HepG2 (cell line): Measurements from ENCODE around the gene TANGO2. TPM values are rescaled to one million over a fixed set of nuclear protein-coding genes. Genes with fewer than 3 reads are reported as not detected.

ENCODE experiments used
- ATAC-seq: fragments of 200-7000 bp; cut with Tn5 transposase; 3 replicates; pipeline ENCODE4 v1.9.1; 2020; ENCODE audit warnings: mild to moderate bottlenecking, moderate library complexity
- BruUV-seq: library from RNA; stranded (reverse); fragments of 400-500 nt; replicated peaks from 2 replicates; lab custom pipeline; 2021; lab: Mats Ljungman, UMichigan
- CTCF ChIA-PET: fragments of 300-600 bp; formaldehyde crosslinking; extraction: SDS; loops from one replicate; lab custom pipeline; 2021; ENCODE audit warnings: low total read pairs, inconsistent platforms, low intra/inter-chr PET ratio; lab: Yijun Ruan, JAX
- POLR2A ChIA-PET: fragments of 350-600 bp; sonication (Branson Sonifier 250); formaldehyde crosslinking; loops from one replicate; lab custom pipeline; 2020; ENCODE audit warnings: antibody characterized with exemption, inconsistent platforms; lab: Yijun Ruan, JAX
- DNase-seq: peaks from one replicate; pipeline ENCODE4 v3.0.0-alpha.2; 2015; ENCODE audit warnings: low spot score
- FAIRE-seq: peaks from 3 replicates; lab custom pipeline; 2011; peaks lifted over from hg19 to GRCh38; lab: Jason Lieb, UNC
- H2AFZ ChIP-seq: one replicate; pipeline ENCODE4 v1.6.1; 2011; ENCODE audit warnings: low read length, inconsistent platforms
- H3K27ac ChIP-seq: fragments of 300-600 bp; 3 replicates; pipeline ENCODE4 v1.8.0; 2011; ENCODE audit warnings: mixed run types, mild to moderate bottlenecking, mixed read lengths, low read length, inconsistent platforms; ENCODE audit not compliant: insufficient read depth; ENCODE audit errors: extremely low read length
- H3K27me3 ChIP-seq, 2 experiments: fragments of 200-600 bp in 1 of 2; 2 replicates in 1 of 2; 3 replicates in 1 of 2; pipeline versions ENCODE4 v1.6.0 to v1.8.0; 2011; ENCODE audit warnings: low read length in 2 of 2, mild to moderate bottlenecking in 2 of 2, moderate library complexity in 2 of 2, inconsistent platforms in 1 of 2; ENCODE audit not compliant: insufficient read depth in 2 of 2, control insufficient read depth in 1 of 2
- H3K36me3 ChIP-seq, 2 experiments: fragments of 200-600 bp in 1 of 2; replicated peaks in 1 of 2; 2 replicates in 1 of 2; 3 replicates in 1 of 2; pipeline versions ENCODE4 v1.5.1 to v1.8.0; 2011; ENCODE audit warnings: low read length in 2 of 2, inconsistent platforms in 1 of 2; ENCODE audit not compliant: insufficient read depth in 2 of 2, control insufficient read depth in 1 of 2
- H3K4me1 ChIP-seq: 2 replicates; pipeline ENCODE4 v1.5.1; 2012; ENCODE audit warnings: low read length, inconsistent platforms; ENCODE audit not compliant: insufficient read depth
- H3K4me2 ChIP-seq: 2 replicates; pipeline ENCODE4 v1.6.0; 2011; ENCODE audit warnings: low read depth, low read length, inconsistent platforms
- H3K4me3 ChIP-seq, 3 experiments: fragments of 200-600 bp in 1 of 3; sonication (generic), shearing (Covaris generic) in 1 of 3; replicated peaks in 1 of 3; 2 replicates each; pipeline ENCODE4 v1.5.1; 2011 to 2016; ENCODE audit warnings: low read length in 3 of 3, inconsistent platforms in 2 of 3, low read depth in 2 of 3, mild to moderate bottlenecking in 2 of 3, control low read depth in 1 of 3, mixed read lengths in 1 of 3; ENCODE audit not compliant: insufficient read depth in 1 of 3
- H3K79me2 ChIP-seq: one replicate; pipeline ENCODE4 v1.6.1; 2011; ENCODE audit warnings: low read length, inconsistent platforms; ENCODE audit not compliant: insufficient read depth
- H3K9ac ChIP-seq: 2 replicates; pipeline ENCODE4 v1.6.0; 2011; ENCODE audit warnings: mild to moderate bottlenecking, low read depth, low read length, inconsistent platforms; ENCODE audit not compliant: insufficient read depth
- H3K9me3 ChIP-seq: 2 replicates; pipeline ENCODE4 v1.5.1; 2012; ENCODE audit warnings: mild to moderate bottlenecking, low read length
- H4K20me1 ChIP-seq: 2 replicates; pipeline ENCODE4 v1.6.0; 2011; ENCODE audit warnings: inconsistent platforms, mild to moderate bottlenecking, low read length, moderate library complexity; ENCODE audit not compliant: insufficient read depth
- ADNP ChIP-seq: sonication (generic); formaldehyde crosslinking; IDR thresholded peaks from 2 replicates; pipeline ENCODE4 v1.4.0; 2020; ENCODE audit warnings: missing genetic modification reagents
- AGO1 ChIP-seq: fragments of 200-400 bp; formaldehyde crosslinking; IDR thresholded peaks from 2 replicates; pipeline ENCODE4 v1.6.1; 2017; ENCODE audit warnings: mild to moderate bottlenecking, low read depth, low read length, moderate library complexity; ENCODE audit not compliant: poor library complexity, severe bottlenecking
- BRCA1 ChIP-seq: sonication (generic); formaldehyde crosslinking; IDR thresholded peaks from 2 replicates; pipeline ENCODE4 v1.4.0; 2020; ENCODE audit warnings: missing genetic modification reagents
- CENPT ChIP-seq: sonication (generic); formaldehyde crosslinking; IDR thresholded peaks from 2 replicates; pipeline ENCODE4 v1.8.0; 2022; ENCODE audit warnings: low read depth, mild to moderate bottlenecking, moderate library complexity, missing genetic modification reagents
- ETV5 ChIP-seq: IDR thresholded peaks from 2 replicates; pipeline ENCODE4 v1.6.1; 2018; ENCODE audit warnings: missing biosample characterization, missing genetic modification reagents, inconsistent platforms, borderline replicate concordance
- HNRNPL ChIP-seq: fragments of 200-400 bp; formaldehyde crosslinking; IDR thresholded peaks from 2 replicates; pipeline ENCODE4 v1.6.1; 2017; ENCODE audit warnings: mild to moderate bottlenecking, low read depth, low read length
- ISX ChIP-seq: sonication (generic); formaldehyde crosslinking; conservative IDR thresholded peaks from 2 replicates; pipeline ENCODE4 v1.5.0; 2020; ENCODE audit warnings: missing genetic modification reagents
- MBNL3 ChIP-seq: fragments of 250-450 bp; sonication (Bioruptor Pico); conservative IDR thresholded peaks from 2 replicates; pipeline ENCODE4 v1.8.0; 2022; ENCODE audit warnings: mild to moderate bottlenecking, inconsistent platforms
- MXD3 ChIP-seq: IDR thresholded peaks from 2 replicates; pipeline ENCODE4 v1.6.1; 2016; ENCODE audit warnings: mild to moderate bottlenecking, missing biosample characterization, missing genetic modification reagents
- MXD4 ChIP-seq: IDR thresholded peaks from 2 replicates; pipeline ENCODE4 v1.6.1; 2016; ENCODE audit warnings: mild to moderate bottlenecking, missing biosample characterization, missing genetic modification reagents
- NPAS2 ChIP-seq: sonication (generic); formaldehyde crosslinking; IDR thresholded peaks from 2 replicates; pipeline ENCODE4 v1.8.0; 2022; ENCODE audit warnings: mild to moderate bottlenecking, missing genetic modification reagents, borderline replicate concordance
- POLR2A ChIP-seq, 2 experiments: IDR thresholded peaks; 2 replicates each; pipeline ENCODE4 v1.6.1; 2011; ENCODE audit warnings: low read depth in 2 of 2, low read length in 2 of 2, mild to moderate bottlenecking in 1 of 2, moderate library complexity in 1 of 2; ENCODE audit not compliant: insufficient read depth in 1 of 2
- SIN3A ChIP-seq: IDR thresholded peaks from 2 replicates; pipeline ENCODE4 v1.6.1; 2011; ENCODE audit warnings: low read depth, mild to moderate bottlenecking, control low read depth, low read length, borderline replicate concordance
- SMC3 ChIP-seq: IDR thresholded peaks from 2 replicates; pipeline ENCODE4 v1.6.1; 2011; ENCODE audit warnings: low read length, improper control_type of control experiment
- SP1 ChIP-seq, 2 experiments: fragments of 450-650 bp in 1 of 2; sonication (generic) in 1 of 2; formaldehyde crosslinking in 1 of 2; IDR thresholded peaks; 2 replicates each; pipeline versions ENCODE4 v1.4.0 to v1.6.1; 2016 to 2020; ENCODE audit warnings: missing genetic modification reagents in 1 of 2
- SRSF1 ChIP-seq: fragments of 200-400 bp; formaldehyde crosslinking; optimal IDR thresholded peaks from 2 replicates; pipeline ENCODE3; 2017; ENCODE audit warnings: mild to moderate bottlenecking, low read depth, low read length, moderate library complexity
- SSRP1 ChIP-seq: IDR thresholded peaks from 2 replicates; pipeline ENCODE4 v1.6.1; 2016; ENCODE audit warnings: control low read depth
- U2AF2 ChIP-seq: fragments of 200-400 bp; formaldehyde crosslinking; IDR thresholded peaks from 2 replicates; pipeline ENCODE4 v1.6.1; 2017; ENCODE audit warnings: low read depth, mild to moderate bottlenecking, low read length
- ZBTB33 ChIP-seq: sonication (generic); formaldehyde crosslinking; IDR thresholded peaks from 2 replicates; pipeline ENCODE4 v1.4.0; 2020; ENCODE audit warnings: missing genetic modification reagents
- ZFY ChIP-seq: sonication (generic); formaldehyde crosslinking; IDR thresholded peaks from 2 replicates; pipeline ENCODE4 v1.4.0; 2020; ENCODE audit warnings: missing genetic modification reagents
- ZNF329 ChIP-seq: sonication (generic); formaldehyde crosslinking; IDR thresholded peaks from 2 replicates; pipeline ENCODE4 v1.9.0; 2021; ENCODE audit warnings: low read depth, mild to moderate bottlenecking, missing genetic modification reagents
- ZNF737 ChIP-seq: sonication (generic); formaldehyde crosslinking; IDR thresholded peaks from 2 replicates; pipeline ENCODE4 v1.5.0; 2020; ENCODE audit warnings: missing genetic modification reagents, mild to moderate bottlenecking, borderline replicate concordance
- WGBS: methylation state at CpG from one replicate; pipeline ENCODE4 v1.1.6; 2017; ENCODE audit warnings: low lambda C conversion rate; 5-methylcytosine and 5-hydroxymethylcytosine counted together
- in situ Hi-C: cut with HindIII; loops from 2 replicates; pipeline ENCODE4 v1.10.0; 2017; ENCODE audit warnings: low pct_unique_long_range_greater_than_20kb; ENCODE audit not compliant: extremely low pct_ligation_motif_present
- intact Hi-C: fragments of 100-400 bp; cut with micrococcal nuclease; formaldehyde crosslinking; loops from one replicate; pipeline ENCODE4 v1.10.0; 2022; ENCODE audit not compliant: unreplicated experiment
- polyA plus RNA-seq, 8 experiments: library from polyadenylated mRNA; depleted of rRNA in 3 of 8; stranded (reverse) in 7 of 8; unstranded in 1 of 8; fragments of >200 nt; fragmentation: Illumina TruSeq in 4 of 8; extraction: Trizol in 4 of 8; gene quantifications; 2 replicates each; pipeline versions ENCODE4 v1.2.1 to v1.2.3, GENCODE V29; 2011 to 2016; ENCODE audit warnings: low read depth in 4 of 8, missing spikeins in 1 of 8, mixed read lengths in 1 of 8; ENCODE audit not compliant: insufficient read depth in 1 of 8
- total RNA-seq, 5 experiments: library from RNA; depleted of rRNA; stranded (reverse); fragments of >200 nt; fragmentation: Illumina TruSeq; extraction: Trizol; gene quantifications; 2 replicates each; pipeline ENCODE4 v1.2.3, GENCODE V29; 2016; ENCODE audit warnings: low read depth in 1 of 5
- TF ChIP-seq, protein P1 (sequence below): sonication (generic); formaldehyde crosslinking; IDR thresholded peaks from 2 replicates; pipeline ENCODE4 v1.5.0; 2020; ENCODE audit warnings: missing genetic modification reagents

TANGO2 gene
- total and polyA plus RNA-seq, 2 of the 13 experiments (the other 11 are each of a cell fraction or from before 2014, with no cell fraction given): 12.9 to 14.8 TPM

DNA sequence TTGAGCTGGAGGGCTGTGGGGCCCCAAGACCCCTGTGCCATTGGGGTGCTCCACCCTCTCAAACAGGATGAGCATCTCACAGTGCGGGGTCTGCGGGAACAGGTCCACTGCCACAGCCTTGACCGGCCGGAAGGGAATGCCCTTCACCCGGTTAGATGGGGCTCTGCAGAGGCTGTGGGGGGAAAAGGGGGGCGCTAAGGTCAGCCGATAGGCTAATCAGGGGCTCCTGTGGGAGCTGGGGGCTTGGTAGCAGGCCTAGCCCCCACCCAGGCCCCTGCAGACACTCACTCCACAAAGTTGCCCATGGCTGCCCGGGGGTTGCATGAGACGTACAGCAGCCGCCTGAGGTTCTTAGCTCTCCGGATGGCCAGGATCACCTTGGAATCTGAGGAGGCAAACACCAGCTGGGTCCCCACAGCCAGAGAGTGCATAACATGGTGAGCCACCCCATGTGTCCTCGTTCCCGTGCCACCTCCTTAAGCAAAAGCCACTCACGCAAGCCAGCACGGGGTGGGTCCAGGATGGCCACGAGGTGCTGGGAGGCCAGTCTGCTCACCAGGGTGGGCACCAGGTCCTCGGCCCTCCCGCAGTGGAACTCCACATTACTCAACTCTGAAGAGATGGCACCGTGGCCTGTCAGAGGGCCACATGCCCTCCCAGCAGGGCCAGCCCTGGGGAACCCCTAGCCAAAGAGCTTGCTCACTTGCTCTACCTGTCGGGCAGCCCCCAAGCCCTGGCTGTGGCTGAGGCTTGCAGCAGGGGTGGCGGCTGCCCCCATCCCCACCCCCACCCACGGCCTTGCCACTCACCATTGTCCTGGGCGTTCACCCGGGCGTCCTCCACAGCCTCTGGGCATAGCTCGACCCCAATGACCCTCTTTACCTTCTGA lies 92.0 kb downstream of the TANGO2 start:
- POLR2A ChIA-PET: no interaction called here
- TF ChIP-seq ZBTB33: no peak
- peak; percentile 8 for TF ChIP-seq AGO1
- TF ChIP-seq POLR2A (IDR thresholded peaks at IDR 0.05; ENCODE audit: insufficient read depth in 1 of 2, low read depth in 2 of 2, low read length in 2 of 2): peak in 1 of 2 experiments; percentile 34; a peak in 2 of 4 replicates
- TF ChIP-seq ADNP (CRISPR knock-in tag): no peak
- TF ChIP-seq CENPT (CRISPR knock-in tag): no peak
- no peak for TF ChIP-seq NPAS2 (CRISPR knock-in tag)
- no peak for TF ChIP-seq SSRP1 (CRISPR knock-in tag)
- no peak for TF ChIP-seq U2AF2
- no peak for TF ChIP-seq MXD4 (CRISPR knock-in tag)
- no peak for TF ChIP-seq MXD3 (CRISPR knock-in tag)
- TF ChIP-seq ZNF329 (CRISPR knock-in tag): no peak
- peak; percentile 15 for TF ChIP-seq SRSF1
- TF ChIP-seq, protein P1, sequence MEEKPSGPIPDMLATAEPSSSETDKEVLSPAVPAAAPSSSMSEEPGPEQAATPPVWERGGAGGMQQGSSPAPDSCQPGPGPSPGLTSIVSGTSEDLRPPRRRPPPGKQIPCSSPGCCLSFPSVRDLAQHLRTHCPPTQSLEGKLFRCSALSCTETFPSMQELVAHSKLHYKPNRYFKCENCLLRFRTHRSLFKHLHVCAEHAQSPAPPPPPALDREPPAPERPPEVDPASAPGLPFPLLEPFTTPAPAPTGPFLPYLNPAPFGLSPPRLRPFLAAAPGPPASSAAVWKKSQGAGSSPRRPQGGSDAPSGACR (CRISPR knock-in tag): no peak
- TF ChIP-seq ISX (CRISPR knock-in tag): no peak
- no peak for TF ChIP-seq ETV5
- TF ChIP-seq BRCA1 (CRISPR knock-in tag): no peak
- TF ChIP-seq HNRNPL: 0 out of 2 replicates have a peak, but pooled peaks have one; percentile 7
- no peak for TF ChIP-seq SIN3A
- no peak for TF ChIP-seq MBNL3 (CRISPR knock-in tag)
- no peak for TF ChIP-seq SMC3
- TF ChIP-seq ZNF737: no peak
- TF ChIP-seq SP1 (IDR thresholded peaks at IDR 0.05): no peak
- TF ChIP-seq SP1 (CRISPR knock-in tag; IDR thresholded peaks at IDR 0.05): no peak
- TF ChIP-seq ZFY (CRISPR knock-in tag): no peak

More for the DNA sequence above, 92.0 kb downstream of the TANGO2 start:
- Histone ChIP-seq H3K4me1 (peaks cover 23% of the 10 kb centered on the region), H3K4me2 (no peak overlapping the region), H2AFZ (no peak overlapping the region), H3K27me3 (no peaks in the 10 kb centered on the region; a peak in 1 of 5 replicates), H4K20me1 (peaks cover 4% of the 10 kb centered on the region; the same call in 1 of the 2 replicates), H3K27ac (peak overlapping the region; percentile 42), H3K36me3 (peaks cover 16 to 75% of the 10 kb centered on the region in 2 experiments), H3K9me3 (no peaks in the 10 kb centered on the region), H3K4me3 (no peak overlapping the region), H3K79me2 (peaks cover 22% of the 10 kb centered on the region), H3K9ac (no peak overlapping the region)
- CTCF ChIA-PET: no interaction called here
- ATAC-seq: no peak
- intact Hi-C loops: no loop called here
- no peak for FAIRE-seq
- WGBS: 100% methylated on average over 9 of the region's 26 CpGs
- no peak for DNase-seq
- no TSS peak for BruUV-seq
- in situ Hi-C loops: no loop called here
